Prostate gland (tissue), 2 donors: ENCODE results near the gene CEP112.

Experiments used
- CTCF ChIP-seq, 4 experiments: fragments of 200-600 bp in 2 of 4; fragments of 450-650 bp in 2 of 4; sonication (generic) in 2 of 4; IDR thresholded peaks; 1 replicate in 3 of 4; 2 replicates in 1 of 4; pipeline ENCODE4 v1.5.1; 2016 to 2019; ENCODE audit warnings: antibody characterized with exemption in 4 of 4, mild to moderate bottlenecking in 2 of 4, moderate library complexity in 2 of 4
- POLR2A ChIP-seq: fragments of 450-650 bp; IDR thresholded peaks from one replicate; pipeline ENCODE4 v1.6.1; 2016; ENCODE audit warnings: antibody characterized with exemption, mild to moderate bottlenecking
- POLR2AphosphoS5 ChIP-seq: sonication (generic); formaldehyde crosslinking; IDR thresholded peaks from one replicate; pipeline ENCODE4 v1.6.1; 2017; ENCODE audit warnings: antibody characterized with exemption

- TF ChIP-seq CTCF (IDR thresholded peaks at IDR 0.05) (no peak), POLR2A (no peak), POLR2AphosphoS5 (no peak)
These were observed 435.2 kb downstream of the CEP112 start for GRCh38 chr17:65756760-65757159.
